NCI-H526 (cell line): Measurements from ENCODE around the gene SIRT2.
"Not testable (repeated sequence)": the region's sequence is repeated elsewhere in the genome, so short reads cannot be mapped to it uniquely, and the experiment has no call there.

Source experiments
- DNase-seq, 2 experiments: peaks; one replicate each; lab custom pipeline; 2025; lab: John Stamatoyannopoulos, UW

Gene SIRT2

GRCh38 chr19:38894968-38895367 lies 4.5 kb downstream of the SIRT2 start:
- no peak for DNase-seq

DNA sequence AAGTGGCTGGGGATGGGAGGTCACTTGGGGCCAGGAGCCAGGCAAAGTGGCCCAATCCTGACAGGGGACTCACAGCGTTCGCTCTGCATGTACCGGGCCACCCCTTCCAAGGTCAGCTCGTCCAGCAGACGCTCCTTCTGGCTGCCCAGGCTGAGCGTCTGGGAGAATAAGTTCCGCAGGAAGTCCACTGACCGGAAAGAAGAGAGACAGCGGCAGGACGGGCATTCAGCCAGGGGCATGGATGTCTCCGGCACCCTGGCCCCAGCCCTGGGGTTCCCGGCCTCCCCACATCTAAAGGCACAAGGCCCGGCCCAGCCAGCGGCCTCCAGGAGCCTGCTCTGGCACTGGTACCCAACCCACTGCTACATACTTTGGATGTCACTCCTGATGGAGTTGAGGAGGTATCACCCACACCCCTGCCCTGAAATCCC lies 6.1 kb downstream of the SIRT2 start:
- DNase-seq = no peak

DNA sequence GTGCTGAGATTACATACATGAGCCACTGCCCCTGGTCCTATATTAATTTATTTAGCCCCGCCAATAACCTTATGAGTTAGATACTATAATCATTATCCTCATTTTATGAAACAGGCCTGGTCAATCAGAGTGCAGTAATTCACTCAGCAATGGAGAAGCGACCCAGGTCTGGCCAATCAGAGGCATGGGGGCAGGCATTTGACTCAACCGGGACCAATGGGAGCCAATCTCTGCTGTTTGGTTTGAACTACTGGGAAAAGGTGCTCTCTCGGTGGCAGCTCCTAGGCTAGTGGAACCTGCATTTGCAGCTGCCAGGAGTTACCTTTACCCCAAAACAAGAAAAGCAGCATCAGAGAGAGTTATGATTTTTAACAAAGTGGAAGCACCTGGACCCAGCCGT lies 6.6 kb downstream of the SIRT2 start:
- DNase-seq = no peak

- no peak for DNase-seq
These were observed 7.6 kb downstream of the SIRT2 start for GRCh38 chr19:38891771-38892170.

- DNase-seq = no peak
These were observed 8.7 kb downstream of the SIRT2 start for GRCh38 chr19:38890686-38891085.

GRCh38 chr19:38889803-38890202 lies 9.6 kb downstream of the SIRT2 start:
- no peak for DNase-seq

- no peak for DNase-seq
These were observed 10.5 kb downstream of the SIRT2 start for GRCh38 chr19:38888876-38889275.

DNA sequence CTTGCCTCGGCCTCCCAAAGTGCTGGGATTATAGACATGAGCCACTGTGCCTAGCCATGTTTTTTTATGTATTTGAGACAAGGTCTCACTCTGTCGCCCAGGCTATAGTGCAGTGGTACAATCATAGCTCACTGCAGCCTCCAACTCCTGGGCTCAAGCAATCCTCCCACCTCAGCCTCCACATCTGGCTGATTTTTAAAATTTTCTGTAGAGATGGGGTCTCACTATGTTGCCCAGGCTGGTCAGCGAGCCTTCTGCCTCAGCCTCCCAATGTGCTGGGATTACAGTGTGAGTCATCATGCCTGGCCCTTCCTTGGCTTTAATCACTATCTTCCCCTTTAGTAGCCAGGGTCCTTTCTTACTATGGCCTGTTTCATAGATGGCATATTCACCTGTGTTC lies 14.7 kb downstream of the SIRT2 start:
- DNase-seq = not testable (repeated sequence)

DNA sequence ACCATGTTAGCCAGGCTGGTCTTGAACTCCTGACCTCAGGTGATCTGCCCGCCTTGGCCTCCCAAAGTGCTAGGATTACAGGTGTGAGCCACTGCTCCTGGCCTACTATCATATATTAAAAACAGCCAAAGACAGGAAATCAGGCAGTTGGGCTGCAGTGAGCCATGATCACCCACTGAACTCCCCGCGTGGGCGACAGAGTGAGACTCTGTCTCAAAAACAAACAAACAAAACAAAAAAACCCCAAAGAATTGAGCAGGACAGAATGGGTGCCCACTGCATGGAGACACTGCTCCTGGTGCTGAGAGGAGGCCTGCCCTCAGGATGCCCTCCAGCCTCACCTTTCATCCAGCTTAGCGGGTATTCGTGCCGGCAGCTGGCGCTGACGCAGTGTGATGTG lies 16.1 kb downstream of the SIRT2 start:
- DNase-seq = no peak

GRCh38 chr19:38880882-38881609 lies 18.4 kb downstream of the SIRT2 start:
- DNase-seq = no peak

GRCh38 chr19:38880076-38880881 lies 19.1 kb downstream of the SIRT2 start:
- no peak for DNase-seq

- DNase-seq = no peak
These were observed 20.0 kb downstream of the SIRT2 start for GRCh38 chr19:38879400-38879751.

GRCh38 chr19:38878575-38879399 lies 20.6 kb downstream of the SIRT2 start:
- DNase-seq = no peak

GRCh38 chr19:38877781-38878574 lies 21.4 kb downstream of the SIRT2 start, which contains the start of gene RINL:
RINL (minus strand) TSS chr19:38878275; CDS start chr19:38876742, 1,533 bp downstream.
- DNase-seq = peak in 1 of 2 experiments; percentile 45

- DNase-seq = no peak
These were observed 23.6 kb downstream of the SIRT2 start for GRCh38 chr19:38875656-38876395.

GRCh38 chr19:38873400-38873799 lies 26.0 kb downstream of the SIRT2 start:
- not testable (repeated sequence) for DNase-seq

- no peak for DNase-seq
These were observed 28.8 kb downstream of the SIRT2 start for GRCh38 chr19:38870612-38871011.

GRCh38 chr19:38869836-38870607 lies 29.4 kb downstream of the SIRT2 start:
- DNase-seq = peak; percentile 86 to 98

DNA sequence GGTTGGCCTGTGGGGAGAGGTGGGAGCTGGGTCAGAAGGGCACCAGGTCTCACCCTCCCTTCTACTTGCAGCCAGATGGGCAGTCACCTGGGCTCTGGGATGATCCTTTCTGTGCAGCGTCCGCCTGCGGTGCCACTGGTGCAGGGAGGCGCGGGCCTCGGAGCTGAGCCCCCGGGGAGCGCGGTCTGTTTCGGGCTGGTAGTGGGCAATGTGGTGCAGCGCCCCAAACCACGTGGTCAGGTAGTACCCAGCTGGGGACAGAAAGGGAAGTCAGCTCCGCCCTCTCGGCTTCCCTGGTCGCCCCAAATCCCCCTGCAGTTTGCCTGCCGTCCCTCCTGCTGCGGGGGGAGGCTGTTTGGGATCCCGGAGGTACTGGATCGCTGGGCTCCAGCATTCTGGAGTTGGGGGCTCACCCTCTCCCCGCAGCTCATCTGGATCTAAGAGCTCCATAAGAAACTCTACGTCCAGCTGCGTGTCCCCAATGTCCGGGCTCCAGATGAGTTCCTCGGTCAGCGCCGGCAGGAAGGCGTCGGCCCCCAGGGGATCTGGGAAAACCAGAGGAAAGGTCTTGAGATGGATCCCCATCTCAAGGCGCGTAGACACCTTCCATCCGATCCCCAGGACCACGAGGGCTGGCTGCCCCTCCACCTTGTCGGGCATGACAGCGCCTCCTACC lies 30.1 kb downstream of the SIRT2 start:
- DNase-seq = peak; percentile 51 to 56
